Spleen (tissue), 7 donors: Measurements from ENCODE around the gene MACROD2.

Experiments used
- POLR2A ChIP-seq, 3 donors: fragments of 450-650 bp; IDR thresholded peaks; one replicate each; pipeline ENCODE4 v1.5.1; 2017; ENCODE audit warnings: antibody characterized with exemption in 3 of 3, mild to moderate bottlenecking in 1 of 3
- TF ChIP-seq, protein P1 (sequence below), 11 experiments: fragments of 200-600 bp in 7 of 11; fragments of 450-650 bp in 4 of 11; sonication (generic) in 4 of 11; IDR thresholded peaks in 8 of 11; conservative IDR thresholded peaks in 3 of 11; 1 replicate in 7 of 11; 2 replicates in 4 of 11; pipeline versions ENCODE4 v1.4.0 to v1.8.0; 2016 to 2021; ENCODE audit warnings: antibody characterized with exemption in 11 of 11, inconsistent platforms in 4 of 11, mild to moderate bottlenecking in 1 of 11
- donor health status: DM: no; HTN: no; CAD: no; lungs with moderate emphysema.
- donor health status: DM: no; HTN: no; CAD: no.
- donor health status: DM: no; HTN: no; CAD: no.

DNA sequence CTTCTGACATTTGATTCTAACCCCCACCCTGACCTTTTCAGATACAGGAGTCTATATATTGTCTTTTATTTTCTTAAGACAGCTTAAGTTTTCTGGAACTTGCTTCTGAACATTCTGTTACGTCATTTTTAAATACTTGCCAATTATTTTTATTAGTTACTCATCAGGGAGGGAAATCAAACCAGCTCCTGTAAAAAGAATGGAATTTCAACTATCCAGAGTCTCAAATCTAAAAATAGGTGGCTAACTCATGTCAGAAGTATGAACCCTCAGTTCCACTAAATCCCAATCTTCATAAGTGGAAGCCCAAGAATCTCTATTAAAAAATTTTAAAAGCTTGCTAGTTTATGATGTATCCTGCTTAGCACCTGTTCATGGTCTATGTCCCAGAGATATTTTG is 1677.9 kb downstream of the MACROD2 start:
- TF ChIP-seq, protein P1, sequence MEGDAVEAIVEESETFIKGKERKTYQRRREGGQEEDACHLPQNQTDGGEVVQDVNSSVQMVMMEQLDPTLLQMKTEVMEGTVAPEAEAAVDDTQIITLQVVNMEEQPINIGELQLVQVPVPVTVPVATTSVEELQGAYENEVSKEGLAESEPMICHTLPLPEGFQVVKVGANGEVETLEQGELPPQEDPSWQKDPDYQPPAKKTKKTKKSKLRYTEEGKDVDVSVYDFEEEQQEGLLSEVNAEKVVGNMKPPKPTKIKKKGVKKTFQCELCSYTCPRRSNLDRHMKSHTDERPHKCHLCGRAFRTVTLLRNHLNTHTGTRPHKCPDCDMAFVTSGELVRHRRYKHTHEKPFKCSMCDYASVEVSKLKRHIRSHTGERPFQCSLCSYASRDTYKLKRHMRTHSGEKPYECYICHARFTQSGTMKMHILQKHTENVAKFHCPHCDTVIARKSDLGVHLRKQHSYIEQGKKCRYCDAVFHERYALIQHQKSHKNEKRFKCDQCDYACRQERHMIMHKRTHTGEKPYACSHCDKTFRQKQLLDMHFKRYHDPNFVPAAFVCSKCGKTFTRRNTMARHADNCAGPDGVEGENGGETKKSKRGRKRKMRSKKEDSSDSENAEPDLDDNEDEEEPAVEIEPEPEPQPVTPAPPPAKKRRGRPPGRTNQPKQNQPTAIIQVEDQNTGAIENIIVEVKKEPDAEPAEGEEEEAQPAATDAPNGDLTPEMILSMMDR (IDR thresholded peaks at IDR 0.05 in 8 of 11, conservative IDR thresholded peaks at IDR 0.05 in 3 of 11): no peak
- no peak for TF ChIP-seq POLR2A (IDR thresholded peaks at IDR 0.05)
